Measurements from ENCODE around the gene LFNG.

The LFNG gene

GRCh38 chr7:2519119-2519930 lies at the start of gene LFNG:
Gene LFNG (plus strand): TSS chr7:2519774. CDS start chr7:2519862, 88 bp downstream.
- DNase-seq (ENCODE audit: low spot score) = peak; percentile 66

GRCh38 chr7:2470204-2471021 lies 49.2 kb upstream of the LFNG start:
- DNase-seq (ENCODE audit: low spot score) = no peak

- no peak for DNase-seq (ENCODE audit: low spot score)
Measured at GRCh38 chr7:2471022-2471329, 48.6 kb upstream of the LFNG start.

- DNase-seq (ENCODE audit: low spot score) = no peak
Measured at GRCh38 chr7:2471396-2471795, 48.2 kb upstream of the LFNG start.

- no peak for DNase-seq (ENCODE audit: low spot score)
Measured at GRCh38 chr7:2472739-2473138, 46.8 kb upstream of the LFNG start.

- DNase-seq (ENCODE audit: low spot score) = no peak
Measured at GRCh38 chr7:2473496-2474180, 45.9 kb upstream of the LFNG start.

GRCh38 chr7:2474224-2474623 lies 45.4 kb upstream of the LFNG start:
- no peak for DNase-seq (ENCODE audit: low spot score)

GRCh38 chr7:2474813-2475677 lies 44.5 kb upstream of the LFNG start:
- DNase-seq (ENCODE audit: low spot score) = no peak

- no peak for DNase-seq (ENCODE audit: low spot score)
Measured at GRCh38 chr7:2475678-2476015, 43.9 kb upstream of the LFNG start.

- DNase-seq (ENCODE audit: low spot score) = no peak
Measured at GRCh38 chr7:2476298-2476697, 43.3 kb upstream of the LFNG start, which contains the start of gene GRIFIN. Gene GRIFIN (minus strand): TSS chr7:2476398. CDS start chr7:2476383, 15 bp downstream.

GRCh38 chr7:2476776-2477446 lies 42.7 kb upstream of the LFNG start:
- no peak for DNase-seq (ENCODE audit: low spot score)

- DNase-seq (ENCODE audit: low spot score) = no peak
Measured at GRCh38 chr7:2477447-2478398, 41.9 kb upstream of the LFNG start.

- no peak for DNase-seq (ENCODE audit: low spot score)
Measured at GRCh38 chr7:2478399-2478785, 41.2 kb upstream of the LFNG start.

GRCh38 chr7:2478800-2479199 lies 40.8 kb upstream of the LFNG start:
- DNase-seq (ENCODE audit: low spot score) = no peak

- no peak for DNase-seq (ENCODE audit: low spot score)
Measured at GRCh38 chr7:2479276-2480069, 40.1 kb upstream of the LFNG start.

- DNase-seq (ENCODE audit: low spot score) = no peak
Measured at GRCh38 chr7:2480070-2480408, 39.5 kb upstream of the LFNG start.

GRCh38 chr7:2481195-2481594 lies 38.4 kb upstream of the LFNG start:
- no peak for DNase-seq (ENCODE audit: low spot score)

GRCh38 chr7:2482725-2483451 lies 36.7 kb upstream of the LFNG start:
- DNase-seq (ENCODE audit: low spot score) = no peak

GRCh38 chr7:2483494-2483893 lies 36.1 kb upstream of the LFNG start:
- DNase-seq (ENCODE audit: low spot score) = no peak

All from hematopoietic multipotent progenitor cell treated with erythropoietin and hydrocortisone succinate and interleukin-3 and kit ligand, for 15 days (in vitro differentiated cells).